HepG2 (cell line): ENCODE data around the gene CMKLR1.

Source experiments
- AKNA ChIP-seq: sonication (generic); formaldehyde crosslinking; IDR thresholded peaks from 2 replicates; pipeline ENCODE4 v1.4.0; 2020; ENCODE audit warnings: missing genetic modification reagents, borderline replicate concordance
- ARHGAP35 ChIP-seq: sonication (generic); formaldehyde crosslinking; IDR thresholded peaks from 2 replicates; pipeline ENCODE4 v1.9.0; 2022; ENCODE audit warnings: mild to moderate bottlenecking, inconsistent platforms, moderate library complexity, missing genetic modification reagents, borderline replicate concordance
- CHD4 ChIP-seq: fragments of 200-600 bp; sonication (generic); IDR thresholded peaks from 2 replicates; pipeline ENCODE4 v1.7.0; 2017; ENCODE audit warnings: mild to moderate bottlenecking, low read length, borderline replicate concordance
- CTCF ChIP-seq: sonication (generic); formaldehyde crosslinking; IDR thresholded peaks from 2 replicates; pipeline ENCODE4 v1.5.0; 2020; ENCODE audit warnings: mild to moderate bottlenecking, missing genetic modification reagents, moderate library complexity
- DMTF1 ChIP-seq: sonication (generic); formaldehyde crosslinking; IDR thresholded peaks from 2 replicates; pipeline ENCODE4 v1.4.0; 2020; ENCODE audit warnings: mild to moderate bottlenecking, missing genetic modification reagents
- EP300 ChIP-seq, 3 experiments: sonication (generic) in 1 of 3; formaldehyde crosslinking in 1 of 3; IDR thresholded peaks; 2 replicates each; pipeline versions ENCODE4 v1.5.1 to v1.6.1; 2011 to 2020; ENCODE audit warnings: low read depth in 2 of 3, low read length in 2 of 3, borderline replicate concordance in 1 of 3, improper control_type of control experiment in 1 of 3, mild to moderate bottlenecking in 1 of 3, missing genetic modification reagents in 1 of 3, moderate library complexity in 1 of 3
- FOXA1 ChIP-seq, 2 experiments: fragments of 450-650 bp in 1 of 2; sonication (generic) in 1 of 2; formaldehyde crosslinking in 1 of 2; IDR thresholded peaks; 2 replicates each; pipeline versions ENCODE4 v1.4.0 to v1.6.1; 2016 to 2020; ENCODE audit warnings: missing genetic modification reagents in 1 of 2
- IRF1 ChIP-seq: sonication (generic); formaldehyde crosslinking; IDR thresholded peaks from 2 replicates; pipeline ENCODE4 v1.4.0; 2020; ENCODE audit warnings: low read depth, mild to moderate bottlenecking, missing genetic modification reagents
- MEIS2 ChIP-seq: sonication (generic); formaldehyde crosslinking; IDR thresholded peaks from 2 replicates; pipeline ENCODE4 v1.9.0; 2021; ENCODE audit warnings: mild to moderate bottlenecking, missing genetic modification reagents
- POLR2A ChIP-seq, 2 experiments: IDR thresholded peaks; 2 replicates each; pipeline ENCODE4 v1.6.1; 2011; ENCODE audit warnings: low read depth in 2 of 2, low read length in 2 of 2, mild to moderate bottlenecking in 1 of 2, moderate library complexity in 1 of 2; ENCODE audit not compliant: insufficient read depth in 1 of 2
- POLR2AphosphoS5 ChIP-seq: IDR thresholded peaks from 2 replicates; pipeline ENCODE4 v1.6.1; 2012; ENCODE audit warnings: low read depth, low read length
- RBM39 ChIP-seq: fragments of 200-400 bp; formaldehyde crosslinking; IDR thresholded peaks from one replicate; pipeline ENCODE4 v1.6.1; 2018; ENCODE audit warnings: antibody characterized with exemption, mild to moderate bottlenecking, low read depth, low read length; ENCODE audit not compliant: poor library complexity, severe bottlenecking
- TCF7 ChIP-seq: sonication (generic); IDR thresholded peaks from 2 replicates; pipeline ENCODE4 v1.6.1; 2016; ENCODE audit warnings: antibody characterized with exemption, low read depth
- ZIK1 ChIP-seq: sonication (generic); formaldehyde crosslinking; IDR thresholded peaks from 2 replicates; pipeline ENCODE4 v1.5.0; 2020; ENCODE audit warnings: mild to moderate bottlenecking, low read depth, missing genetic modification reagents, borderline replicate concordance

DNA sequence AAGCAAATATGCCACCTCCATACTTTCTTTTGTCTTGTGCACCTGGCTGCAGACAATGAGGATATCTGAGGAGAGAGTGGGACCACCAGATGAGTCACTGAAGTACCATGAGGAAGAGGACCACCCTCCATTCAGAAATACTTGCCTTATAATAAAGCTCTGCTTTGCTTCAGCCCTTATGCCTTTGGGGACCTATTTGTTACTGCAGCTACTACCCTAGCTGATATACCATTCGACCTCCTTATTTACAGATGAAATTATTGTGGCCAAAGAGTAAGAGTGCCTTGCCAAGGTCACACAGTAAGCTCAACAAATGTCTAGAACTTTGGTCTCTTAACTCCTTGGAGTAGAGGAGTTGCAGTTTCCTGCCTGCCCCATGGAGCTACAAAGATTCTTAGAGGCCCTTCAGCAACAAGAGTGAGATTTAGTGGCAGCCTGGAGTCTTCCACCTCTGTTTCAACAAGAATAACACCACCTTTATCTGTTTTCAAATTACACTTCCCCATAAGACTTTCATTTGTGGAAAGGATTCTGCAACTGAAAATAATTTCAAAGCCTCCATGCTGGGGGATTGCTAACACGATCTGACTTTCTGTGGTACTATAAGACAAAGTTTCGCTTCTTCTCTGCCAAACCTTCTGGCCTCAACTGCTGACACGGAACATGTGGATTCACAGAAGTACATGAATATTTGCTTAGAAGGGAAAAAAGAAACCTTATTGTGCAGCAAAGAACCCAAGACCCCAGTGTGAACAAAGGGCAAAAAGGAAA lies 3.6 kb downstream of the CMKLR1 start:
- TF ChIP-seq IRF1 (no peak), TCF7 (no peak), RBM39 (no peak), CTCF (CRISPR knock-in tag) (no peak), AKNA (CRISPR knock-in tag) (no peak), DMTF1 (no peak), ZIK1 (CRISPR knock-in tag) (no peak), POLR2AphosphoS5 (no peak), POLR2A (IDR thresholded peaks at IDR 0.05; ENCODE audit: insufficient read depth in 1 of 2, low read depth in 2 of 2, low read length in 2 of 2) (no peak), ARHGAP35 (CRISPR knock-in tag) (no peak), FOXA1 (IDR thresholded peaks at IDR 0.05) (no peak), FOXA1 (CRISPR knock-in tag; IDR thresholded peaks at IDR 0.05) (no peak), EP300 (IDR thresholded peaks at IDR 0.05; ENCODE audit: low read depth in 2 of 2, low read length in 2 of 2) (no peak), EP300 (CRISPR knock-in tag; IDR thresholded peaks at IDR 0.05; ENCODE audit: borderline replicate concordance) (no peak), CHD4 (no peak), MEIS2 (CRISPR knock-in tag) (no peak)
